H9 (cell line): ENCODE results near the gene TSSK2. TPM values are rescaled to one million over a fixed set of nuclear protein-coding genes. Genes with fewer than 3 reads are reported as not detected.
A peak's percentile ranks its signal among the peaks of the same experiment; 100 is the strongest.

Source experiments
- DNase-seq: peaks from one replicate; pipeline ENCODE4 v3.0.0-alpha.2; 2017
- H2AFZ ChIP-seq: one replicate; pipeline ENCODE4 v1.6.1; 2013; ENCODE audit warnings: mild to moderate bottlenecking, low read length, control low read depth, moderate library complexity
- H2AK5ac ChIP-seq: 2 replicates; pipeline ENCODE4 v1.6.1; 2013; ENCODE audit warnings: low read length, control low read depth, mixed read lengths; ENCODE audit not compliant: insufficient read length
- H2BK120ac ChIP-seq: one replicate; pipeline ENCODE4 v1.6.1; 2013; ENCODE audit warnings: low read depth, mild to moderate bottlenecking, low read length, control low read depth, inconsistent platforms; ENCODE audit not compliant: poor library complexity, severe bottlenecking
- H2BK12ac ChIP-seq: 2 replicates; pipeline ENCODE4 v1.6.1; 2013; ENCODE audit warnings: low read length, control low read depth, mixed read lengths, low read depth; ENCODE audit not compliant: insufficient read length
- H2BK15ac ChIP-seq: 2 replicates; pipeline ENCODE4 v1.6.1; 2013; ENCODE audit warnings: low read depth, low read length, control low read depth
- H2BK20ac ChIP-seq: one replicate; pipeline ENCODE4 v1.6.1; 2013; ENCODE audit warnings: low read depth, mild to moderate bottlenecking, low read length, control low read depth, inconsistent platforms; ENCODE audit not compliant: poor library complexity, severe bottlenecking
- H2BK5ac ChIP-seq: 2 replicates; pipeline ENCODE4 v1.6.1; 2013; ENCODE audit warnings: low read length, control low read depth, mixed read lengths; ENCODE audit not compliant: insufficient read length
- H3K14ac ChIP-seq: 2 replicates; pipeline ENCODE4 v1.6.1; 2013; ENCODE audit warnings: low read length, control low read depth; ENCODE audit not compliant: insufficient read depth
- H3K18ac ChIP-seq: 2 replicates; pipeline ENCODE4 v1.6.1; 2013; ENCODE audit warnings: low read depth, mild to moderate bottlenecking, mixed read lengths, low read length, control low read depth; ENCODE audit not compliant: insufficient read length
- H3K23ac ChIP-seq: 2 replicates; pipeline ENCODE4 v1.6.1; 2013; ENCODE audit warnings: low read length, control low read depth, mixed read lengths, low read depth; ENCODE audit not compliant: insufficient read length
- H3K23me2 ChIP-seq: 2 replicates; pipeline ENCODE4 v1.6.1; 2013; ENCODE audit warnings: low read depth, mild to moderate bottlenecking, mixed read lengths, low read length, control low read depth; ENCODE audit not compliant: insufficient read length, poor library complexity, severe bottlenecking
- H3K27ac ChIP-seq: 2 replicates; pipeline ENCODE4 v1.5.1; 2013; ENCODE audit warnings: low read length, control low read depth, mixed read lengths, low read depth; ENCODE audit not compliant: insufficient read length
- H3K27me3 ChIP-seq: 2 replicates; pipeline ENCODE4 v1.6.1; 2013; ENCODE audit warnings: low read length, control low read depth, inconsistent platforms; ENCODE audit not compliant: insufficient read depth
- H3K4ac ChIP-seq: 2 replicates; pipeline ENCODE4 v1.6.1; 2013; ENCODE audit warnings: low read depth, mild to moderate bottlenecking, control low read depth, inconsistent platforms, low read length, moderate library complexity
- H3K4me1 ChIP-seq: 2 replicates; pipeline ENCODE4 v1.6.1; 2013; ENCODE audit warnings: low read length, control low read depth, inconsistent platforms; ENCODE audit not compliant: insufficient read depth
- H3K4me2 ChIP-seq: 2 replicates; pipeline ENCODE4 v1.6.1; 2013; ENCODE audit warnings: low read length, control low read depth, mixed read lengths; ENCODE audit not compliant: insufficient read length, insufficient read depth
- H3K56ac ChIP-seq: 2 replicates; pipeline ENCODE4 v1.6.1; 2013; ENCODE audit warnings: low read depth, mild to moderate bottlenecking, mixed read lengths, low read length, control low read depth; ENCODE audit not compliant: insufficient read length
- H3K79me1 ChIP-seq: 2 replicates; pipeline ENCODE4 v1.6.1; 2013; ENCODE audit warnings: low read depth, mild to moderate bottlenecking, moderate library complexity, low read length, control low read depth, inconsistent platforms; ENCODE audit not compliant: insufficient read depth, poor library complexity, severe bottlenecking
- H3K79me2 ChIP-seq: 2 replicates; pipeline ENCODE4 v1.6.1; 2013; ENCODE audit warnings: low read length, control low read depth, inconsistent platforms; ENCODE audit not compliant: insufficient read depth
- H3K9ac ChIP-seq: 2 replicates; pipeline ENCODE4 v1.6.1; 2013; ENCODE audit warnings: low read length, control low read depth, mixed read lengths; ENCODE audit not compliant: insufficient read length; ENCODE audit errors: extremely low read depth
- H3K9me3 ChIP-seq: one replicate; pipeline ENCODE4 v1.6.1; 2013; ENCODE audit warnings: low read depth, low read length, inconsistent platforms; ENCODE audit not compliant: control insufficient read depth
- H3T11ph ChIP-seq: one replicate; pipeline ENCODE4 v1.6.1; 2013; ENCODE audit warnings: mild to moderate bottlenecking, low read length, control low read depth, inconsistent platforms
- H4K20me1 ChIP-seq: one replicate; pipeline ENCODE4 v1.6.1; 2013; ENCODE audit not compliant: control insufficient read depth, insufficient read length, insufficient read depth
- H4K5ac ChIP-seq: 2 replicates; pipeline ENCODE4 v1.6.1; 2013; ENCODE audit warnings: low read depth, mild to moderate bottlenecking, mixed read lengths, low read length, control low read depth; ENCODE audit not compliant: insufficient read length
- H4K8ac ChIP-seq: replicated peaks from 2 replicates; pipeline ENCODE4 v1.6.1; 2013; ENCODE audit warnings: low read length, control low read depth, mixed read lengths, low read depth; ENCODE audit not compliant: insufficient read length
- H4K91ac ChIP-seq: 2 replicates; pipeline ENCODE4 v1.6.1; 2013; ENCODE audit warnings: low read depth, mild to moderate bottlenecking, moderate library complexity, mixed read lengths, low read length, control low read depth; ENCODE audit not compliant: insufficient read length
- H3K27ac Mint-ChIP-seq, 3 experiments: 2 replicates in 2 of 3; 3 replicates in 1 of 3; pipeline ENCODE4 v1.8.0; 2020 to 2021; ENCODE audit warnings: mixed read lengths in 3 of 3, mild to moderate bottlenecking in 1 of 3, moderate library complexity in 1 of 3
- H3K27me3 Mint-ChIP-seq: 2 replicates; pipeline ENCODE4 v1.8.0; 2021; ENCODE audit warnings: low read depth, mild to moderate bottlenecking, moderate library complexity, mixed read lengths
- H3K36me3 Mint-ChIP-seq, 3 experiments: 2 replicates in 2 of 3; 3 replicates in 1 of 3; pipeline ENCODE4 v1.8.0; 2020 to 2021; ENCODE audit warnings: low read depth in 3 of 3, mixed read lengths in 3 of 3; ENCODE audit not compliant: insufficient read depth in 1 of 3
- H3K4me1 Mint-ChIP-seq, 2 experiments: 2 replicates each; pipeline ENCODE4 v1.8.0; 2020; ENCODE audit warnings: mixed read lengths in 2 of 2
- H3K4me3 Mint-ChIP-seq, 2 experiments: 2 replicates in 1 of 2; 3 replicates in 1 of 2; pipeline ENCODE4 v1.8.0; 2020 to 2021; ENCODE audit warnings: mild to moderate bottlenecking in 2 of 2, mixed read lengths in 2 of 2, moderate library complexity in 1 of 2
- H3K9me3 Mint-ChIP-seq, 2 experiments: 2 replicates in 1 of 2; 3 replicates in 1 of 2; pipeline ENCODE4 v1.8.0; 2020; ENCODE audit warnings: mild to moderate bottlenecking in 2 of 2, mixed read lengths in 2 of 2, moderate library complexity in 1 of 2
- WGBS: extraction: QIAGEN DNeasy Blood & Tissue Kit; methylation state at CpG from one replicate; pipeline ENCODE4 v1.1.7; 2013; ENCODE audit warnings: missing lambda C conversion rate, low lambda C conversion rate, mixed read lengths; ENCODE audit not compliant: insufficient read length; ENCODE audit errors: extremely low coverage; 5-methylcytosine and 5-hydroxymethylcytosine counted together
- total RNA-seq: library from RNA; stranded (reverse); gene quantifications from 2 replicates; pipeline ENCODE4 v1.2.1, GENCODE V29; 2021
- TF ChIP-seq, protein P1 (sequence below): fragments of 200-600 bp; sonication (generic); conservative IDR thresholded peaks from 3 replicates; pipeline ENCODE4 v1.8.0; 2021; ENCODE audit warnings: antibody characterized with exemption, mild to moderate bottlenecking

The TSSK2 gene
- total RNA-seq, 1 experiment from 2014 or later: not detected

- Histone ChIP-seq H3K4me1 (no peaks in the 10 kb centered on the region), H3K4ac (no peak overlapping the region), H4K91ac (no peak overlapping the region), H2AK5ac (no peak overlapping the region), H4K5ac (no peak overlapping the region), H4K20me1 (no peaks in the 10 kb centered on the region), H3K27ac (no peak overlapping the region), H3K79me2 (peaks cover 3% of the 10 kb centered on the region; the same call in 1 of the 2 replicates), H2BK12ac (no peak overlapping the region), H3K23me2 (peaks cover 6% of the 10 kb centered on the region), H3K27me3 (peaks cover 3% of the 10 kb centered on the region; the same call in 1 of the 2 replicates), H2BK15ac (no peak overlapping the region), H2BK5ac (no peak overlapping the region), H3K9ac (no peak overlapping the region), H2BK120ac (no peak overlapping the region), H3K18ac (no peak overlapping the region), H4K8ac (no peak overlapping the region), H2BK20ac (no peak overlapping the region), H3K14ac (no peak overlapping the region), H3K23ac (no peak overlapping the region), H3K9me3 (no peaks in the 10 kb centered on the region), H3T11ph (no peak overlapping the region), H3K4me2 (no peak overlapping the region), H2AFZ (no peak overlapping the region), H3K79me1 (no peaks in the 10 kb centered on the region), H3K56ac (no peak overlapping the region)
- no CpG with 5 or more reads among the region's 9 CpGs for WGBS
- peaks cover 12 to 48% (median 40%) of the 10 kb centered on the region in 3 experiments; a peak in 6 of 7 replicates for H3K36me3 Mint-ChIP-seq
- H3K9me3 Mint-ChIP-seq: no peaks in the 10 kb centered on the region; a peak in 1 of 5 replicates
- TF ChIP-seq, protein P1, sequence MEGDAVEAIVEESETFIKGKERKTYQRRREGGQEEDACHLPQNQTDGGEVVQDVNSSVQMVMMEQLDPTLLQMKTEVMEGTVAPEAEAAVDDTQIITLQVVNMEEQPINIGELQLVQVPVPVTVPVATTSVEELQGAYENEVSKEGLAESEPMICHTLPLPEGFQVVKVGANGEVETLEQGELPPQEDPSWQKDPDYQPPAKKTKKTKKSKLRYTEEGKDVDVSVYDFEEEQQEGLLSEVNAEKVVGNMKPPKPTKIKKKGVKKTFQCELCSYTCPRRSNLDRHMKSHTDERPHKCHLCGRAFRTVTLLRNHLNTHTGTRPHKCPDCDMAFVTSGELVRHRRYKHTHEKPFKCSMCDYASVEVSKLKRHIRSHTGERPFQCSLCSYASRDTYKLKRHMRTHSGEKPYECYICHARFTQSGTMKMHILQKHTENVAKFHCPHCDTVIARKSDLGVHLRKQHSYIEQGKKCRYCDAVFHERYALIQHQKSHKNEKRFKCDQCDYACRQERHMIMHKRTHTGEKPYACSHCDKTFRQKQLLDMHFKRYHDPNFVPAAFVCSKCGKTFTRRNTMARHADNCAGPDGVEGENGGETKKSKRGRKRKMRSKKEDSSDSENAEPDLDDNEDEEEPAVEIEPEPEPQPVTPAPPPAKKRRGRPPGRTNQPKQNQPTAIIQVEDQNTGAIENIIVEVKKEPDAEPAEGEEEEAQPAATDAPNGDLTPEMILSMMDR: no peak
- peak overlapping the region; percentile 44 to 99; a peak in 3 of 5 replicates for H3K4me3 Mint-ChIP-seq
- DNase-seq: no peak
- peaks cover 13 to 21% of the 10 kb centered on the region in 2 experiments for H3K4me1 Mint-ChIP-seq
- H3K27me3 Mint-ChIP-seq: peaks cover 15% of the 10 kb centered on the region
- no peak overlapping the region for H3K27ac Mint-ChIP-seq
Observed at GRCh38 chr22:19142394-19142793, 11.3 kb downstream of the TSSK2 start.
